Lung (tissue), 12 donors: ENCODE data around the gene HEXD. TPM values are rescaled to one million over a fixed set of nuclear protein-coding genes. Genes with fewer than 3 reads are reported as not detected.

Experiments
- ATAC-seq: fragments of 200-7000 bp; cut with Tn5 transposase; one replicate; pipeline ENCODE4 v1.9.1; 2020; ENCODE audit warnings: moderate number of reproducible peaks; ENCODE audit not compliant: insufficient read depth, low FRiP score
- DNase-seq, 3 donors: peaks; one replicate each; pipeline ENCODE4 v3.0.0-alpha.2; 2013 to 2017
- H3K27ac ChIP-seq, 2 donors: one replicate each; pipeline ENCODE4 v1.5.1; 2013; ENCODE audit warnings: mild to moderate bottlenecking in 2 of 2, moderate library complexity in 2 of 2, control low read depth in 1 of 2, inconsistent platforms in 1 of 2, low read depth in 1 of 2, low read length in 1 of 2
- H3K27me3 ChIP-seq, 3 donors: one replicate each; pipeline ENCODE4 v1.5.1; 2013; ENCODE audit warnings: low read length in 2 of 3; ENCODE audit not compliant: control insufficient read depth in 3 of 3, insufficient read depth in 3 of 3
- H3K36me3 ChIP-seq, 4 donors: one replicate each; pipeline ENCODE4 v1.5.1; 2013; ENCODE audit warnings: low read length in 4 of 4, mild to moderate bottlenecking in 1 of 4, moderate library complexity in 1 of 4; ENCODE audit not compliant: control insufficient read depth in 4 of 4, insufficient read depth in 4 of 4
- H3K4me1 ChIP-seq, 5 donors: one replicate each; pipeline ENCODE4 v1.5.1; 2013; ENCODE audit warnings: low read length in 5 of 5, mild to moderate bottlenecking in 2 of 5, moderate library complexity in 1 of 5; ENCODE audit not compliant: control insufficient read depth in 5 of 5, insufficient read depth in 5 of 5
- H3K4me3 ChIP-seq: one replicate; pipeline ENCODE4 v1.5.1; 2013; ENCODE audit warnings: mild to moderate bottlenecking, control low read depth, moderate library complexity
- H3K9ac ChIP-seq, 2 donors: one replicate each; pipeline ENCODE4 v1.5.1; 2013; ENCODE audit warnings: low read length in 2 of 2, control low read depth in 1 of 2; ENCODE audit not compliant: insufficient read depth in 1 of 2
- H3K9me3 ChIP-seq, 4 donors: one replicate each; pipeline ENCODE4 v1.5.1; 2013; ENCODE audit warnings: low read length in 3 of 4, mild to moderate bottlenecking in 1 of 4, moderate library complexity in 1 of 4; ENCODE audit not compliant: control insufficient read depth in 4 of 4, insufficient read depth in 3 of 4
- CTCF ChIP-seq: IDR thresholded peaks from 2 replicates; pipeline ENCODE4 v1.5.1; 2012; ENCODE audit warnings: mild to moderate bottlenecking; ENCODE audit errors: control extremely low read depth, extremely low read depth
- WGBS, 2 donors: extraction: QIAGEN DNeasy Blood & Tissue Kit; methylation state at CpG; one replicate each; pipeline ENCODE4 v1.1.7; 2013; 5-methylcytosine and 5-hydroxymethylcytosine counted together
- polyA plus RNA-seq, 2 donors: library from polyadenylated mRNA; stranded (reverse); fragments of 200-250 nt; gene quantifications; one replicate each; pipeline ENCODE4 v1.2.1, GENCODE V29; 2013
- total RNA-seq, 2 donors: library from RNA; depleted of rRNA in 1 of 2; stranded (reverse); fragments of >200 nt in 1 of 2; gene quantifications; one replicate each; pipeline ENCODE4 v1.2.1, GENCODE V29; 2014 to 2021
- donor health status: control.
- donor health status: control.
- donor health status: Bipolar disorder and iron deficiency.
- donor health status: healthy.
- donor health status: DM: yes; HTN: yes; CAD: no.

HEXD gene
- total and polyA plus RNA-seq, 4 donors: 28.4 to 57.3 (median 37.4) TPM

- WGBS, 2 donors: 85 to 87% methylated on average over 25 of the region's 25 CpGs
- no peak overlapping the region for H3K4me3 ChIP-seq
- H3K9ac ChIP-seq: no peak overlapping the region
- H3K27me3 ChIP-seq: no peaks in the 10 kb centered on the region
- ATAC-seq: no peak
- no peak for TF ChIP-seq CTCF
- H3K4me1 ChIP-seq: peaks cover 0 to 5% (median 0%) of the 10 kb centered on the region in 5 donors
- DNase-seq: peak in 2 of 3 donors; percentile 30 to 38
- peaks cover 0 to 14% (median 3%) of the 10 kb centered on the region in 4 donors for H3K36me3 ChIP-seq
- H3K27ac ChIP-seq: no peak overlapping the region
- H3K9me3 ChIP-seq: peaks cover 0 to 3% (median 0%) of the 10 kb centered on the region in 4 donors
Observed at GRCh38 chr17:82424001-82424862, 6.1 kb downstream of the HEXD start.

GRCh38 chr17:82424863-82425159 is 6.7 kb downstream of the HEXD start:
- H3K4me3 ChIP-seq: no peak overlapping the region
- H3K27ac ChIP-seq: no peak overlapping the region
- no peak overlapping the region for H3K9ac ChIP-seq
- H3K9me3 ChIP-seq: peaks cover 0 to 3% (median 0%) of the 10 kb centered on the region in 4 donors
- H3K36me3 ChIP-seq: peaks cover 0 to 14% (median 3%) of the 10 kb centered on the region in 4 donors
- peaks cover 0 to 3% (median 0%) of the 10 kb centered on the region in 5 donors for H3K4me1 ChIP-seq
- TF ChIP-seq CTCF: no peak
- ATAC-seq (no peak), DNase-seq (no peak)
- WGBS, 2 donors: 97 to 100% methylated on average over 2 of the region's 2 CpGs
- no peaks in the 10 kb centered on the region for H3K27me3 ChIP-seq

DNA sequence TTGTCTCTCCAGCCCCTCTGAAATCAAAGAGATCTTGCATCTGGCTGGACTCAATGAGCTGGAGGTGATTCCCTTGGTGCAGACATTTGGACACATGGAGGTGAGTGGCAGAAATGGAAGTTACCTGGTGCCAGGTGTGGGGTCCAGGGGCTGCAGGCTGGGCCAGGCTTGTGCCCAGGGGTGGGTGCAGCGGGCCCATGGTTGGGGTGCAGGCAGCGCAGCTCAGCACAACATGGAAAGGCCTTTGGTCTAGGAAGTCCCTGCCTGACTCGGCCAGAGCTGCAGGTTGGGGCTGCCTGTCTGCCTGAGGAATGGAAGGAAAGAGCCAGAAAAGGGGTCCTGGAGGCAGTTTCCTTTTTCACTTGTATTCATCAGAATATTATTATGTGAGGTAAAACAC is 10.4 kb downstream of the HEXD start:
- no peak overlapping the region for H3K4me3 ChIP-seq
- TF ChIP-seq CTCF: no peak
- H3K9me3 ChIP-seq: no peaks in the 10 kb centered on the region
- no peaks in the 10 kb centered on the region for H3K4me1 ChIP-seq
- peaks cover 0 to 6% (median 0%) of the 10 kb centered on the region in 4 donors for H3K36me3 ChIP-seq
- ATAC-seq (no peak), DNase-seq (no peak)
- H3K9ac ChIP-seq: no peak overlapping the region
- 94 to 98% methylated on average over 3 of the region's 3 CpGs for WGBS, 2 donors
- no peak overlapping the region for H3K27ac ChIP-seq
- no peaks in the 10 kb centered on the region for H3K27me3 ChIP-seq
